Right forelimb (tissue), 1 donor: Measurements from ENCODE around the gene GNAI3.
"Not testable (repeated sequence)": the region's sequence is repeated elsewhere in the genome, so short reads cannot be mapped to it uniquely, and the experiment has no call there.

ENCODE experiments used
- DNase-seq: peaks from one replicate; pipeline ENCODE4 v3.0.0-alpha.2; 2018

Gene GNAI3

GRCh38 chr1:109639841-109640184 lies 91.4 kb downstream of the GNAI3 start:
- no peak for DNase-seq

- peak; percentile 86 for DNase-seq
Observed at GRCh38 chr1:109640285-109640865, 92.0 kb downstream of the GNAI3 start.

- DNase-seq: no peak
Observed at GRCh38 chr1:109641078-109641740, 92.8 kb downstream of the GNAI3 start.

- no peak for DNase-seq
Observed at GRCh38 chr1:109641861-109642260, 93.4 kb downstream of the GNAI3 start.

GRCh38 chr1:109642626-109643025 lies 94.2 kb downstream of the GNAI3 start:
- DNase-seq: no peak

- peak; percentile 84 for DNase-seq
Observed at GRCh38 chr1:109643385-109644230, 95.2 kb downstream of the GNAI3 start.

GRCh38 chr1:109644670-109645069 lies 96.3 kb downstream of the GNAI3 start:
- no peak for DNase-seq

- DNase-seq: peak; percentile 46
Observed at GRCh38 chr1:109649491-109649914, 101.1 kb downstream of the GNAI3 start.

- DNase-seq: no peak
Observed at GRCh38 chr1:109650609-109651008, 102.2 kb downstream of the GNAI3 start.

- no peak for DNase-seq
Observed at GRCh38 chr1:109652402-109652801, 104.0 kb downstream of the GNAI3 start.

GRCh38 chr1:109653306-109653705 lies 104.9 kb downstream of the GNAI3 start:
- DNase-seq: no peak

GRCh38 chr1:109654519-109654918 lies 106.1 kb downstream of the GNAI3 start:
- no peak for DNase-seq

- DNase-seq: peak; percentile 81
Observed at GRCh38 chr1:109655615-109656519, 107.5 kb downstream of the GNAI3 start, which contains the start of gene GSTM4. GSTM4 (plus strand) TSS chr1:109656099; CDS start chr1:109656390, 291 bp downstream.

GRCh38 chr1:109657395-109657794 lies 109.0 kb downstream of the GNAI3 start:
- no peak for DNase-seq

GRCh38 chr1:109657970-109658369 lies 109.6 kb downstream of the GNAI3 start:
- DNase-seq: no peak

GRCh38 chr1:109658533-109659042 lies 110.2 kb downstream of the GNAI3 start:
- DNase-seq: no peak

GRCh38 chr1:109659145-109659544 lies 110.7 kb downstream of the GNAI3 start:
- no peak for DNase-seq

- no peak for DNase-seq
Observed at GRCh38 chr1:109659997-109660690, 111.7 kb downstream of the GNAI3 start.

GRCh38 chr1:109660691-109661026 lies 112.2 kb downstream of the GNAI3 start:
- DNase-seq: not testable (repeated sequence)

- DNase-seq: no peak
Observed at GRCh38 chr1:109661391-109661790, 113.0 kb downstream of the GNAI3 start.

GRCh38 chr1:109664671-109665070 lies 116.3 kb downstream of the GNAI3 start:
- DNase-seq: no peak
